ENCODE results near the gene RAB3GAP2.

DNA sequence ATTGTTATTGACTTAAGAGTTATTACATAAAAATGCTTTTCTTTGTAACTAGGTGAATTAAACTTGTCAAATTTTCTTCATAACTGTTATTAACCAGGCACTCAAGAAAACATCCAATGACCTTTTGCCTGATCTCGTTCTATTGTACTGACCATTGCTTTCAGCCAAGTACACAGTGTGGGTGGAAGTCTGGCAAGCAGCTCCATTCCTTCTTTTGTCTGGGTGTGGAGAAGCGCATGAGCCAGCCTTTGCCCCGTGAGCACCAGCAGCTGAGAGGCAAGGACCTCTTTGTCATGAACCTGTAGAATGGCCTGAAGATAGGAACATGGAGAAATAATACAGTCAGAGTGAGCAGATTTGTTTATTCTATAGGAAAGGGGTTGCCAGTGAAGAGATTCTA lies 120.8 kb downstream of the RAB3GAP2 start:
- no peak for TF ChIP-seq SMAD3 (CRISPR knock-in tag; IDR thresholded peaks at IDR 0.05; ENCODE audit: borderline replicate concordance)
- no peak for TF ChIP-seq ESRRA (CRISPR knock-in tag; IDR thresholded peaks at IDR 0.05; ENCODE audit: borderline replicate concordance)
- TF ChIP-seq RORB (CRISPR knock-in tag; IDR thresholded peaks at IDR 0.05), result no peak
- no peak for TF ChIP-seq ZNF138 (CRISPR knock-in tag; conservative IDR thresholded peaks at IDR 0.05)
- TF ChIP-seq, protein P1, sequence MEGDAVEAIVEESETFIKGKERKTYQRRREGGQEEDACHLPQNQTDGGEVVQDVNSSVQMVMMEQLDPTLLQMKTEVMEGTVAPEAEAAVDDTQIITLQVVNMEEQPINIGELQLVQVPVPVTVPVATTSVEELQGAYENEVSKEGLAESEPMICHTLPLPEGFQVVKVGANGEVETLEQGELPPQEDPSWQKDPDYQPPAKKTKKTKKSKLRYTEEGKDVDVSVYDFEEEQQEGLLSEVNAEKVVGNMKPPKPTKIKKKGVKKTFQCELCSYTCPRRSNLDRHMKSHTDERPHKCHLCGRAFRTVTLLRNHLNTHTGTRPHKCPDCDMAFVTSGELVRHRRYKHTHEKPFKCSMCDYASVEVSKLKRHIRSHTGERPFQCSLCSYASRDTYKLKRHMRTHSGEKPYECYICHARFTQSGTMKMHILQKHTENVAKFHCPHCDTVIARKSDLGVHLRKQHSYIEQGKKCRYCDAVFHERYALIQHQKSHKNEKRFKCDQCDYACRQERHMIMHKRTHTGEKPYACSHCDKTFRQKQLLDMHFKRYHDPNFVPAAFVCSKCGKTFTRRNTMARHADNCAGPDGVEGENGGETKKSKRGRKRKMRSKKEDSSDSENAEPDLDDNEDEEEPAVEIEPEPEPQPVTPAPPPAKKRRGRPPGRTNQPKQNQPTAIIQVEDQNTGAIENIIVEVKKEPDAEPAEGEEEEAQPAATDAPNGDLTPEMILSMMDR (IDR thresholded peaks at IDR 0.05), result no peak
